IMR-90 (cell line): Measurements from ENCODE around the gene TTC24. TPM values are rescaled to one million over a fixed set of nuclear protein-coding genes. Genes with fewer than 3 reads are reported as not detected.
A peak's percentile ranks its signal among the peaks of the same experiment; 100 is the strongest.

ENCODE experiments used
- ATAC-seq: fragments of 200-7000 bp; cut with Tn5 transposase; 2 replicates; pipeline ENCODE4 v1.9.1; 2020; ENCODE audit warnings: low read depth, mild to moderate bottlenecking, moderate library complexity
- BruUV-seq: library from RNA; stranded (reverse); fragments of 400-500 nt; replicated peaks from 2 replicates; lab custom pipeline; 2021; lab: Mats Ljungman, UMichigan
- CTCF ChIA-PET: fragments of 300-600 bp; formaldehyde crosslinking; extraction: SDS; loops from one replicate; lab custom pipeline; 2021; ENCODE audit warnings: antibody characterized with exemption; lab: Yijun Ruan, JAX
- POLR2A ChIA-PET: fragments of 300-600 bp; sonication (Branson Sonifier 250); formaldehyde crosslinking; loops from one replicate; lab custom pipeline; 2022; ENCODE audit warnings: antibody characterized with exemption; ENCODE audit not compliant: unreplicated experiment; lab: Charles Lee
- DNase-seq: peaks from one replicate; pipeline ENCODE4 v3.0.0; 2013
- H2AFZ ChIP-seq: replicated peaks from 2 replicates; pipeline ENCODE3; 2013; ENCODE audit warnings: low read length, mild to moderate bottlenecking; ENCODE audit not compliant: poor library complexity
- H2AK5ac ChIP-seq: 2 replicates; pipeline ENCODE4 v1.6.1; 2013; ENCODE audit warnings: low read depth, low read length, inconsistent platforms
- H2AK9ac ChIP-seq: replicated peaks from 2 replicates; pipeline ENCODE3; 2013; ENCODE audit warnings: mild to moderate bottlenecking, low read depth, low read length, moderate library complexity; ENCODE audit not compliant: poor library complexity
- H2BK120ac ChIP-seq: 2 replicates; pipeline ENCODE4 v1.6.1; 2013; ENCODE audit warnings: low read depth, low read length, inconsistent platforms
- H2BK15ac ChIP-seq: 3 replicates; pipeline ENCODE4 v1.6.1; 2013; ENCODE audit warnings: low read depth, low read length, inconsistent platforms
- H2BK20ac ChIP-seq: 2 replicates; pipeline ENCODE4 v1.6.1; 2013; ENCODE audit warnings: low read depth, mild to moderate bottlenecking, inconsistent platforms, low read length, moderate library complexity
- H2BK5ac ChIP-seq: 2 replicates; pipeline ENCODE4 v1.6.1; 2013; ENCODE audit warnings: mild to moderate bottlenecking, low read depth, low read length, inconsistent platforms; ENCODE audit not compliant: poor library complexity, severe bottlenecking
- H3K14ac ChIP-seq: replicated peaks from 2 replicates; pipeline ENCODE4 v1.6.1; 2013; ENCODE audit warnings: low read depth, low read length, inconsistent platforms
- H3K18ac ChIP-seq: 2 replicates; pipeline ENCODE4 v1.6.1; 2013; ENCODE audit warnings: low read depth, low read length, control low read depth
- H3K23ac ChIP-seq: 2 replicates; pipeline ENCODE4 v1.6.1; 2013; ENCODE audit warnings: low read depth, low read length, inconsistent platforms
- H3K27ac ChIP-seq: 2 replicates; pipeline ENCODE4 v1.5.1; 2013; ENCODE audit warnings: mild to moderate bottlenecking, control low read depth, low read length; ENCODE audit not compliant: insufficient read depth
- H3K27me3 ChIP-seq: 2 replicates; pipeline ENCODE4 v1.6.1; 2013; ENCODE audit warnings: low read length; ENCODE audit not compliant: control insufficient read depth, insufficient read depth
- H3K36me3 ChIP-seq: 2 replicates; pipeline ENCODE4 v1.6.1; 2013; ENCODE audit warnings: low read length, mixed read lengths; ENCODE audit not compliant: control insufficient read depth, insufficient read depth
- H3K4ac ChIP-seq: 2 replicates; pipeline ENCODE4 v1.6.1; 2013; ENCODE audit warnings: low read depth, low read length, inconsistent platforms
- H3K4me1 ChIP-seq: 2 replicates; pipeline ENCODE4 v1.6.1; 2013; ENCODE audit warnings: low read length, mixed read lengths; ENCODE audit not compliant: control insufficient read depth, insufficient read depth
- H3K4me2 ChIP-seq: 2 replicates; pipeline ENCODE4 v1.6.1; 2013; ENCODE audit warnings: low read depth, mild to moderate bottlenecking, control low read depth, low read length, moderate library complexity
- H3K4me3 ChIP-seq: 2 replicates; pipeline ENCODE4 v1.5.1; 2013; ENCODE audit warnings: low read depth, mild to moderate bottlenecking, control low read depth, low read length, moderate library complexity; ENCODE audit not compliant: insufficient read depth
- H3K56ac ChIP-seq: 2 replicates; pipeline ENCODE4 v1.6.1; 2013; ENCODE audit warnings: low read length, inconsistent platforms; ENCODE audit not compliant: insufficient read depth; ENCODE audit errors: extremely low read depth
- H3K79me1 ChIP-seq, 2 experiments: 2 replicates each; pipeline ENCODE4 v1.6.1; 2013; ENCODE audit warnings: low read length in 2 of 2, inconsistent platforms in 1 of 2, low read depth in 1 of 2
- H3K9ac ChIP-seq: 2 replicates; pipeline ENCODE4 v1.6.1; 2013; ENCODE audit warnings: low read depth, low read length, control low read depth
- H3K9me1 ChIP-seq: 2 replicates; pipeline ENCODE4 v1.6.1; 2013; ENCODE audit warnings: low read length, inconsistent platforms; ENCODE audit not compliant: insufficient read depth
- H3K9me3 ChIP-seq: 2 replicates; pipeline ENCODE4 v1.6.1; 2013; ENCODE audit warnings: low read length; ENCODE audit not compliant: control insufficient read depth, insufficient read depth
- H4K20me1 ChIP-seq: 2 replicates; pipeline ENCODE4 v1.6.1; 2013; ENCODE audit warnings: low read length, inconsistent platforms; ENCODE audit not compliant: insufficient read depth
- H4K5ac ChIP-seq: 2 replicates; pipeline ENCODE4 v1.6.1; 2013; ENCODE audit warnings: mild to moderate bottlenecking, low read depth, low read length, control low read depth
- H4K8ac ChIP-seq, 2 experiments: 2 replicates each; pipeline ENCODE4 v1.6.1; 2013; ENCODE audit warnings: low read depth in 2 of 2, low read length in 2 of 2, control low read depth in 1 of 2, inconsistent platforms in 1 of 2
- H4K91ac ChIP-seq: 2 replicates; pipeline ENCODE4 v1.6.1; 2013; ENCODE audit warnings: low read depth, low read length, inconsistent platforms; ENCODE audit not compliant: insufficient read depth
- BHLHE40 ChIP-seq: fragments of 150-350 bp; IDR thresholded peaks from 2 replicates; pipeline ENCODE4 v1.6.1; 2016; ENCODE audit warnings: mild to moderate bottlenecking, low read depth, low read length
- CEBPB ChIP-seq: IDR thresholded peaks from 2 replicates; pipeline ENCODE4 v1.6.1; 2012; ENCODE audit warnings: low read depth, low read length, improper control_type of control experiment
- MAFK ChIP-seq: IDR thresholded peaks from 2 replicates; pipeline ENCODE4 v1.6.1; 2012; ENCODE audit warnings: low read depth, low read length, improper control_type of control experiment
- MXI1 ChIP-seq: IDR thresholded peaks from 2 replicates; pipeline ENCODE4 v1.6.1; 2012; ENCODE audit warnings: low read depth, mild to moderate bottlenecking, low read length, moderate library complexity, borderline replicate concordance
- NFE2L2 ChIP-seq: fragments of 150-350 bp; IDR thresholded peaks from 2 replicates; pipeline ENCODE4 v1.6.1; 2016; ENCODE audit warnings: low read depth, mild to moderate bottlenecking, low read length
- RAD21 ChIP-seq: IDR thresholded peaks from 2 replicates; pipeline ENCODE4 v1.6.1; 2012; ENCODE audit warnings: low read length, improper control_type of control experiment
- RFX5 ChIP-seq: IDR thresholded peaks from 2 replicates; pipeline ENCODE4 v1.8.0; 2012; ENCODE audit warnings: low read depth, mild to moderate bottlenecking, low read length, moderate library complexity
- SMC3 ChIP-seq: fragments of 150-350 bp; IDR thresholded peaks from 2 replicates; pipeline ENCODE4 v1.6.1; 2016; ENCODE audit warnings: low read depth, mild to moderate bottlenecking, antibody characterized with exemption, low read length, moderate library complexity
- WGBS, 2 experiments: methylation state at CpG; one replicate each; pipeline versions ENCODE4 v1.1.5 to v1.1.7; 2013; ENCODE audit warnings: missing lambda C conversion rate in 2 of 2; ENCODE audit not compliant: insufficient read length in 1 of 2; ENCODE audit errors: extremely low coverage in 2 of 2; 5-methylcytosine and 5-hydroxymethylcytosine counted together
- dilution Hi-C: fragments of 300-500 bp; cut with HindIII; formaldehyde crosslinking; loops from one replicate; pipeline ENCODE4 v1.14.3; 2018; ENCODE audit warnings: low sequenced_read_pairs; ENCODE audit not compliant: unreplicated experiment
- in situ Hi-C: fragments of 300-500 bp; cut with MboI; formaldehyde crosslinking; loops from 3 replicates; pipeline ENCODE4 v1.14.3; 2019; ENCODE audit warnings: low sequenced_read_pairs, inconsistent platforms, mixed read lengths
- intact Hi-C: fragments of 100-400 bp; cut with micrococcal nuclease; formaldehyde crosslinking; loops from 2 replicates; pipeline ENCODE4 v1.10.0; 2022
- polyA plus RNA-seq, 3 experiments: library from polyadenylated mRNA; depleted of rRNA; stranded (reverse); fragments of >200 nt; gene quantifications; 2 replicates each; pipeline ENCODE4 v1.2.3, GENCODE V29; 2012; ENCODE audit warnings: low replicate concordance in 1 of 3
- total RNA-seq: library from RNA; depleted of rRNA; stranded (reverse); fragments of >200 nt; gene quantifications from 2 replicates; pipeline ENCODE4 v1.2.3, GENCODE V29; 2012
- TF ChIP-seq, protein P1 (sequence below): conservative IDR thresholded peaks from 2 replicates; pipeline ENCODE4 v1.5.1; 2012; ENCODE audit warnings: mild to moderate bottlenecking, low read depth, low read length, improper control_type of control experiment
- TF ChIP-seq, protein P2 (sequence below): fragments of 150-350 bp; IDR thresholded peaks from 2 replicates; pipeline ENCODE4 v1.6.1; 2017; ENCODE audit warnings: mild to moderate bottlenecking, antibody characterized with exemption, low read length, low read depth

The TTC24 gene
- total and polyA plus RNA-seq, 2 of the 4 experiments (the other 2 are of a cell fraction), result not detected

GRCh38 chr1:156608036-156608674, 28.6 kb downstream of the TTC24 start (continued):
- TF ChIP-seq BHLHE40, result no peak

- H4K8ac ChIP-seq, result no peak overlapping the region
Measured at GRCh38 chr1:156608981-156609380, 29.5 kb downstream of the TTC24 start.

More at GRCh38 chr1:156608981-156609380, 29.5 kb downstream of the TTC24 start:
- POLR2A ChIA-PET, result no interaction called here
- Histone ChIP-seq H3K4ac (no peak overlapping the region), H3K36me3 (no peaks in the 10 kb centered on the region), H2BK5ac (no peak overlapping the region), H2BK15ac (no peak overlapping the region), H3K4me2 (no peak overlapping the region), H4K91ac (no peak overlapping the region), H2AK5ac (no peak overlapping the region), H2BK20ac (no peak overlapping the region), H3K14ac (no peak overlapping the region), H2AK9ac (no peak overlapping the region), H3K4me1 (no peaks in the 10 kb centered on the region), H3K9me1 (no peaks in the 10 kb centered on the region), H4K20me1 (no peaks in the 10 kb centered on the region), H3K9ac (no peak overlapping the region), H3K23ac (no peak overlapping the region), H3K56ac (no peak overlapping the region), H2BK120ac (no peak overlapping the region), H3K18ac (no peak overlapping the region), H2AFZ (peak overlapping the region; percentile 64), H3K27me3 (peaks cover 27% of the 10 kb centered on the region), H4K5ac (no peak overlapping the region), H3K27ac (no peak overlapping the region), H3K9me3 (no peaks in the 10 kb centered on the region), H3K79me1 (no peaks in the 10 kb centered on the region), H3K4me3 (no peak overlapping the region)
- ATAC-seq (peak; percentile 64; the same call in 1 of the 2 replicates), DNase-seq (no peak)
- TF ChIP-seq, protein P1, sequence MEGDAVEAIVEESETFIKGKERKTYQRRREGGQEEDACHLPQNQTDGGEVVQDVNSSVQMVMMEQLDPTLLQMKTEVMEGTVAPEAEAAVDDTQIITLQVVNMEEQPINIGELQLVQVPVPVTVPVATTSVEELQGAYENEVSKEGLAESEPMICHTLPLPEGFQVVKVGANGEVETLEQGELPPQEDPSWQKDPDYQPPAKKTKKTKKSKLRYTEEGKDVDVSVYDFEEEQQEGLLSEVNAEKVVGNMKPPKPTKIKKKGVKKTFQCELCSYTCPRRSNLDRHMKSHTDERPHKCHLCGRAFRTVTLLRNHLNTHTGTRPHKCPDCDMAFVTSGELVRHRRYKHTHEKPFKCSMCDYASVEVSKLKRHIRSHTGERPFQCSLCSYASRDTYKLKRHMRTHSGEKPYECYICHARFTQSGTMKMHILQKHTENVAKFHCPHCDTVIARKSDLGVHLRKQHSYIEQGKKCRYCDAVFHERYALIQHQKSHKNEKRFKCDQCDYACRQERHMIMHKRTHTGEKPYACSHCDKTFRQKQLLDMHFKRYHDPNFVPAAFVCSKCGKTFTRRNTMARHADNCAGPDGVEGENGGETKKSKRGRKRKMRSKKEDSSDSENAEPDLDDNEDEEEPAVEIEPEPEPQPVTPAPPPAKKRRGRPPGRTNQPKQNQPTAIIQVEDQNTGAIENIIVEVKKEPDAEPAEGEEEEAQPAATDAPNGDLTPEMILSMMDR, result peak; percentile 46
- TF ChIP-seq MXI1 (no peak), MAFK (no peak), RAD21 (peak; percentile 54), SMC3 (peak; percentile 62; the same call in 1 of the 2 replicates), NFE2L2 (no peak), CEBPB (no peak), RFX5 (no peak)
- TF ChIP-seq, protein P2, sequence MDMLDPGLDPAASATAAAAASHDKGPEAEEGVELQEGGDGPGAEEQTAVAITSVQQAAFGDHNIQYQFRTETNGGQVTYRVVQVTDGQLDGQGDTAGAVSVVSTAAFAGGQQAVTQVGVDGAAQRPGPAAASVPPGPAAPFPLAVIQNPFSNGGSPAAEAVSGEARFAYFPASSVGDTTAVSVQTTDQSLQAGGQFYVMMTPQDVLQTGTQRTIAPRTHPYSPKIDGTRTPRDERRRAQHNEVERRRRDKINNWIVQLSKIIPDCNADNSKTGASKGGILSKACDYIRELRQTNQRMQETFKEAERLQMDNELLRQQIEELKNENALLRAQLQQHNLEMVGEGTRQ, result no peak
- CTCF ChIA-PET, result interaction anchor here (1.0 to 1.4 kb wide), 4 partner anchors 8 to 223 kb away, joined by 3 to 7 read pairs (median 4); partner anchors contain the start of gene NAXE
- in situ Hi-C loops (loop anchor here (5.0 kb wide), 1 partner anchor 222 kb away; no protein-coding TSS in a partner anchor), dilution Hi-C loops (no loop called here), intact Hi-C loops (loop anchor here (1.0 to 2.0 kb wide), 4 partner anchors 25 to 226 kb away; no protein-coding TSS in a partner anchor)
- no TSS peak for BruUV-seq
- WGBS, 2 experiments, result 0% methylated on average over 1 of the region's 6 CpGs; no CpG with 5 or more reads in 1 of the 2 experiments
